Lung (tissue), 12 donors: ENCODE measurements around the gene CCDC127. TPM values are rescaled to one million over a fixed set of nuclear protein-coding genes. Genes with fewer than 3 reads are reported as not detected.
A peak's percentile ranks its signal among the peaks of the same experiment; 100 is the strongest.

Source experiments
- ATAC-seq: fragments of 200-7000 bp; cut with Tn5 transposase; one replicate; pipeline ENCODE4 v1.9.1; 2020; ENCODE audit warnings: moderate number of reproducible peaks; ENCODE audit not compliant: insufficient read depth, low FRiP score
- DNase-seq, 3 donors: peaks; one replicate each; pipeline ENCODE4 v3.0.0-alpha.2; 2013 to 2017
- H3K27ac ChIP-seq, 2 donors: one replicate each; pipeline ENCODE4 v1.5.1; 2013; ENCODE audit warnings: mild to moderate bottlenecking in 2 of 2, moderate library complexity in 2 of 2, control low read depth in 1 of 2, inconsistent platforms in 1 of 2, low read depth in 1 of 2, low read length in 1 of 2
- H3K27me3 ChIP-seq, 3 donors: one replicate each; pipeline ENCODE4 v1.5.1; 2013; ENCODE audit warnings: low read length in 2 of 3; ENCODE audit not compliant: control insufficient read depth in 3 of 3, insufficient read depth in 3 of 3
- H3K36me3 ChIP-seq, 4 donors: one replicate each; pipeline ENCODE4 v1.5.1; 2013; ENCODE audit warnings: low read length in 4 of 4, mild to moderate bottlenecking in 1 of 4, moderate library complexity in 1 of 4; ENCODE audit not compliant: control insufficient read depth in 4 of 4, insufficient read depth in 4 of 4
- H3K4me1 ChIP-seq, 5 donors: one replicate each; pipeline ENCODE4 v1.5.1; 2013; ENCODE audit warnings: low read length in 5 of 5, mild to moderate bottlenecking in 2 of 5, moderate library complexity in 1 of 5; ENCODE audit not compliant: control insufficient read depth in 5 of 5, insufficient read depth in 5 of 5
- H3K4me3 ChIP-seq: one replicate; pipeline ENCODE4 v1.5.1; 2013; ENCODE audit warnings: mild to moderate bottlenecking, control low read depth, moderate library complexity
- H3K9ac ChIP-seq, 2 donors: one replicate each; pipeline ENCODE4 v1.5.1; 2013; ENCODE audit warnings: low read length in 2 of 2, control low read depth in 1 of 2; ENCODE audit not compliant: insufficient read depth in 1 of 2
- H3K9me3 ChIP-seq, 4 donors: one replicate each; pipeline ENCODE4 v1.5.1; 2013; ENCODE audit warnings: low read length in 3 of 4, mild to moderate bottlenecking in 1 of 4, moderate library complexity in 1 of 4; ENCODE audit not compliant: control insufficient read depth in 4 of 4, insufficient read depth in 3 of 4
- CTCF ChIP-seq: IDR thresholded peaks from 2 replicates; pipeline ENCODE4 v1.5.1; 2012; ENCODE audit warnings: mild to moderate bottlenecking; ENCODE audit errors: control extremely low read depth, extremely low read depth
- WGBS, 2 donors: extraction: QIAGEN DNeasy Blood & Tissue Kit; methylation state at CpG; one replicate each; pipeline ENCODE4 v1.1.7; 2013; 5-methylcytosine and 5-hydroxymethylcytosine counted together
- polyA plus RNA-seq, 2 donors: library from polyadenylated mRNA; stranded (reverse); fragments of 200-250 nt; gene quantifications; one replicate each; pipeline ENCODE4 v1.2.1, GENCODE V29; 2013
- total RNA-seq, 2 donors: library from RNA; depleted of rRNA in 1 of 2; stranded (reverse); fragments of >200 nt in 1 of 2; gene quantifications; one replicate each; pipeline ENCODE4 v1.2.1, GENCODE V29; 2014 to 2021
- donor health status: control.
- donor health status: control.
- donor health status: Bipolar disorder and iron deficiency.
- donor health status: healthy.
- donor health status: DM: yes; HTN: yes; CAD: no.

The CCDC127 gene
- total and polyA plus RNA-seq, 4 donors = 2.1 to 6.4 (median 3.9) TPM

- no peaks in the 10 kb centered on the region for H3K27me3 ChIP-seq
- peak in 1 of 3 donors; percentile 9 for DNase-seq
- H3K9ac ChIP-seq = no peak overlapping the region
- 92 to 93% methylated on average over 23 of the region's 23 CpGs for WGBS, 2 donors
- no peak overlapping the region for H3K4me3 ChIP-seq
- peaks cover 0 to 3% (median 0%) of the 10 kb centered on the region in 4 donors for H3K36me3 ChIP-seq
- no peak overlapping the region for H3K27ac ChIP-seq
- no peaks in the 10 kb centered on the region for H3K9me3 ChIP-seq
- TF ChIP-seq CTCF = no peak
- no peak for ATAC-seq
- peaks cover 0 to 18% (median 3%) of the 10 kb centered on the region in 5 donors for H3K4me1 ChIP-seq
Observed at GRCh38 chr5:171801-172331, 46.1 kb downstream of the CCDC127 start.

GRCh38 chr5:170971-171800 is 46.8 kb downstream of the CCDC127 start:
- ATAC-seq = no peak
- TF ChIP-seq CTCF = no peak
- peaks cover 0 to 18% (median 3%) of the 10 kb centered on the region in 5 donors for H3K4me1 ChIP-seq
- no peak overlapping the region for H3K27ac ChIP-seq
- no peak overlapping the region for H3K9ac ChIP-seq
- H3K4me3 ChIP-seq = no peak overlapping the region
- WGBS, 2 donors = 88 to 89% methylated on average over 36 to 37 of the region's 37 CpGs
- H3K36me3 ChIP-seq = peaks cover 0 to 3% (median 0%) of the 10 kb centered on the region in 4 donors
- peak in 2 of 3 donors; percentile 12 to 18 for DNase-seq
- H3K9me3 ChIP-seq = no peaks in the 10 kb centered on the region
- no peaks in the 10 kb centered on the region for H3K27me3 ChIP-seq

- H3K27ac ChIP-seq = no peak overlapping the region
- WGBS, 2 donors = 73 to 84% methylated on average over 12 of the region's 12 CpGs
- no peak for ATAC-seq
Observed at GRCh38 chr5:169728-170094, 48.2 kb downstream of the CCDC127 start.

More at GRCh38 chr5:169728-170094, 48.2 kb downstream of the CCDC127 start:
- no peak overlapping the region for H3K9ac ChIP-seq
- H3K36me3 ChIP-seq = peaks cover 0 to 3% (median 0%) of the 10 kb centered on the region in 4 donors
- H3K9me3 ChIP-seq = no peaks in the 10 kb centered on the region
- H3K4me3 ChIP-seq = no peak overlapping the region
- H3K27me3 ChIP-seq = no peaks in the 10 kb centered on the region
- TF ChIP-seq CTCF = no peak
- DNase-seq = peak in 1 of 3 donors; percentile 10
- peaks cover 0 to 18% (median 3%) of the 10 kb centered on the region in 5 donors for H3K4me1 ChIP-seq
